Mesodermal cell (in vitro differentiated cells): ENCODE data around the gene PYDC2.
"Not testable (repeated sequence)": the region's sequence is repeated elsewhere in the genome, so short reads cannot be mapped to it uniquely, and the experiment has no call there.

ENCODE experiments used
- H3K27ac ChIP-seq: 2 replicates; pipeline ENCODE4 v1.7.0; 2013; ENCODE audit warnings: mild to moderate bottlenecking, low read depth, low read length, moderate library complexity; ENCODE audit not compliant: severe bottlenecking
- H3K36me3 ChIP-seq: 2 replicates; pipeline ENCODE4 v1.7.1; 2013; ENCODE audit warnings: mild to moderate bottlenecking, low read length, moderate library complexity; ENCODE audit not compliant: control insufficient read depth, insufficient read depth
- H3K4me1 ChIP-seq: one replicate; pipeline ENCODE4 v1.7.1; 2013; ENCODE audit warnings: mild to moderate bottlenecking, low read length; ENCODE audit not compliant: insufficient read depth, control insufficient read depth, poor library complexity, severe bottlenecking
- H3K4me3 ChIP-seq: 2 replicates; pipeline ENCODE4 v1.7.0; 2013; ENCODE audit warnings: low read length, control low read depth, mild to moderate bottlenecking; ENCODE audit not compliant: insufficient read depth, poor library complexity, severe bottlenecking; ENCODE audit errors: extremely low read depth
- H3K9me3 ChIP-seq: 2 replicates; pipeline ENCODE4 v1.7.1; 2013; ENCODE audit warnings: mild to moderate bottlenecking, low read length, moderate library complexity; ENCODE audit not compliant: control insufficient read depth
- WGBS, 2 experiments: methylation state at CpG; one replicate each; pipeline ENCODE4 v1.1.5; 2013; ENCODE audit warnings: missing lambda C conversion rate in 2 of 2; ENCODE audit not compliant: insufficient coverage in 2 of 2; 5-methylcytosine and 5-hydroxymethylcytosine counted together

The PYDC2 gene

DNA sequence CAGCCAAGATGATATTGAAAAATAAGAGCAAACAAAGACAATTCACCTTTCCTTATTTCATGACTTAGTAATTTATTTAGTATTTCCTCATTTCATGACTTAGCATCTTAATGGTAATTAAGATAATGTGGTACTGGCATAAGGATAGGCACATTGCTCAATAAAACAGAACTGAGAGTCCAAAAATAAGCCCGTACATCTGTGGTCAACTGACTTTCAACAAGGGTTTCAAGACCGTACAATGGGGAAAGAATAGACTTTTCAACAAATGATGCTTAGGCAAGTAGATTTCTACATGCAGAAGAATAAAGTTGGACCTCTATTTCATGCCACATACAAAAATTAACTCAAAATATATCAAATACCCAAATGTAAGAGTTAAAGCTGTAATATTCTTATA lies 603 bp upstream of the PYDC2 start:
- Histone ChIP-seq H3K27ac (no peak overlapping the region), H3K36me3 (no peaks in the 10 kb centered on the region), H3K4me1 (no peaks in the 10 kb centered on the region), H3K9me3 (no peaks in the 10 kb centered on the region), H3K4me3 (no peak overlapping the region)
- 80 to 100% methylated on average over 1 to 2 of the region's 2 CpGs for whole genome bisulfite sequencing, 2 experiments

DNA sequence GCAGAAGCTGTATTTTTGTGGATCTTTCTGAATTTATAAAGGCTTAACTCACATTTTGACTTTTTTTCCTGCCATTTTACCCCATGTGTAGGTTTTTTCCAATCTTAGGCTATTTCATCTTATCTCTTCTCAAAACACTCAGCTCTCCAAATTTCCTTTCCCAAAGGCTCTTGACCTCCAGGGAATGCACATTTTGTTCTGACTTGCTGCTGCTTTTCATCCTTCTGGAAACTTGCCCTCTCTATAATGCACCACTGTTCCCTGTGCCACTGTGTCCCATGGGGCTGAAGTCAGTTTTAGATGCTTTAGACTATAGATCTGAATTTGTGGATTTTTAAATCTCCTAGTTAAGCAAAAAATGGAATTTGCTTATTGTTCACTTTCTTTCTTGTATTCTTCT lies 9.1 kb downstream of the PYDC2 start:
- no peak overlapping the region for H3K4me3 ChIP-seq
- H3K4me1 ChIP-seq, result peaks cover 4% of the 10 kb centered on the region
- H3K36me3 ChIP-seq, result no peaks in the 10 kb centered on the region
- peak overlapping the region; percentile 23 for H3K27ac ChIP-seq
- no peaks in the 10 kb centered on the region for H3K9me3 ChIP-seq

DNA sequence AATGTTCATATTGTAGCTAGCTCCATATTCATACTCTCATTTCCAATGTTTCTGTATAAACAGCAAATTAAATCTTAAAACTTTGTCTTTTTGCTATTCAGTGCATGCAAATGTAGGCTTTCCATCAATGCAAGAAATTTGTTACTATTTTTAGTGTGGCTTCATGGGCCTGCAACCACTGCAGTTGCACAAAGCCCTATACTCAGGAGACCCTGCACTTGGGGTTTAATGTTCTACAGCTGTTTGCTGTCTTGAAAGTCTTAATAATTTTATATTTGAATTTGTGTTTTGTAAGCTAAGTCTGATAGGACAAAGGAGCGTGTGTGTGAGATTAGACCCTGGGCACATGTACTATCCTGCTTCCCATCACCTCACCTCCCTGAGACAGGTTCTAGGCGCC lies 9.6 kb downstream of the PYDC2 start:
- Histone ChIP-seq H3K9me3 (no peaks in the 10 kb centered on the region), H3K4me3 (no peak overlapping the region), H3K36me3 (no peaks in the 10 kb centered on the region), H3K27ac (no peak overlapping the region), H3K4me1 (peaks cover 4% of the 10 kb centered on the region)
- 100% methylated on average over 1 of the region's 2 CpGs; no CpG with 5 or more reads in 1 of the 2 experiments for WGBS, 2 experiments

DNA sequence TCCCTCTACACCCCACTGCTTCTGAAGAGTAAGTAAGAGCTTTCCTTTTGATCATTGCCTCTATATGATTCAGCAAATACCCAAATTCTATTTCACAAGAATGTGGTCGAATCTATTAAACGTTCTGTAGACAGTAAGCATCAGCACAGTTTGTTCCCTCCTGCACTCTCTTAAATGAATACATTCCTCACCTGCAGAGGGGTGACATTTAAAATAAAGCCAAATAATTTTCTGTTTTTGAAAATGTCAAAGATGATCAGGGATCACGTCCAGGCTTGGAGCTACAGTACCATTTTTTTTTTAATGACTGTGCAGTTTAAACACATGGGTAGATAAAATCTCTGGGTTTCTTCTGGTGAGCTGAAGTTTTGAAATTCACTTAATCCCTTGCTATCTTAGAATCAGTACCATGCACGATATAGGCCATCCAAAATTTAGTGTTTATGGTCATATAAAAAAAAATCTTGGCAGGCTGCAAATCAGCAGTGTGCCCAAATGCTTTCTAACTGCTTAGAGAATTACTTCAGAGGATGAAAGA lies 12.8 kb downstream of the PYDC2 start:
- Histone ChIP-seq H3K9me3 (no peaks in the 10 kb centered on the region), H3K27ac (no peak overlapping the region), H3K4me3 (no peak overlapping the region), H3K4me1 (peaks cover 4% of the 10 kb centered on the region), H3K36me3 (no peaks in the 10 kb centered on the region)
- 94 to 100% methylated on average over 2 to 3 of the region's 4 CpGs for WGBS, 2 experiments

DNA sequence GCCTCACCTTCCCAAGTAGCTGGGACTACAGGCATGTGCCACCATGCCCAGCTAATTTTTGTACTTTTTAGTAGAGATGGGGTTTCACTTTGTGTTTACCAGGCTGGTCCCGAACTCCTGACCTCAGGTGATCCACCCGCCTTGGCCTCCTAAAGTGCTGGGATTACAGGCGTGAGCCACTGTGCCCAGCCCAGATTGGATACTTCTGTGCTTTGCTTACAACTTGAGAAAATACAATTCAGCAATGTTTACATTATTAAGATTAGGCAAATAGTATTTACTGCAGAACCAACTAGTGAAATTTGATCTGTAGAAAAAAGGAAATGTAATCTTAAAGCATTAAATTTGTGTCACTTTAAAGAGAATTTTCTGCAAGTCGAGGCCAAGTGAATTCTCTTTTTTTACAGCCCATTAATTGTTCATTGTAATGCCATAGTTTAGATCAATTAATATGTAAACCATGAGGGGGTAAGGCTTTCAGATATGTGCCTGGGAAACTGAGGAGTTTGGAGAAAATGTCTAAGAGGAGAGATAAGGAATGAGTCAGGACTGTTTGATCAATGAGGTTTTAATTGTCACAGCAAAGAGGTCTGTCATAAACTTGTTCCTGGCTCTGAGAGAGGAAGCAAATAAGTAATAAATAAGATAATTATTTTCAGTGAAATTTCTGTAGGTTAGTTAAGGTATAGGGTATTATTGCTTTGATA lies 15.3 kb downstream of the PYDC2 start:
- Histone ChIP-seq H3K9me3 (no peaks in the 10 kb centered on the region), H3K27ac (no peak overlapping the region), H3K36me3 (no peaks in the 10 kb centered on the region), H3K4me3 (no peak overlapping the region), H3K4me1 (no peaks in the 10 kb centered on the region)
- no CpG with 5 or more reads among the region's 4 CpGs for WGBS, 2 experiments

DNA sequence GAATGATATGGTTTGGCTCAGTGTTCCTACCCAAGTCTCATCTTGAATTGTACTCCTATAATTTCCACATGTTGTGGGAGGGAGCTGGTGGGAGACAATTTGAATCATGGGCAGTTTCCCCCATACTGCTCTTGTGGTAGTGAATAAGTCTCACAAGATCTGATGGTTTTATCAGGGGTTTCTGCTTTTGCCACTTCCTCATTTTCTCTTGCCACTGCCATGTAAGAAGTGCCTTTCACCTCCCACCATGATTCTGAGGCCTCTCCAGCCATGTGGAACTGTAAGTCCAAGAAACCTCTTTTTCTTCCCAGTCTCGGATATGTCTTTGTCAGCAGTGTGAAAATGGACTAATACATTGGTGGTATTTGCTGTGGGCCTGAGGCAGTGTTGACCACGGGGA lies 23.0 kb downstream of the PYDC2 start:
- H3K27ac ChIP-seq, H3K4me1 ChIP-seq, H3K9me3 ChIP-seq, H3K4me3 ChIP-seq, H3K36me3 ChIP-seq: not testable (repeated sequence)
- 80 to 92% methylated on average over 1 to 2 of the region's 2 CpGs for WGBS, 2 experiments

DNA sequence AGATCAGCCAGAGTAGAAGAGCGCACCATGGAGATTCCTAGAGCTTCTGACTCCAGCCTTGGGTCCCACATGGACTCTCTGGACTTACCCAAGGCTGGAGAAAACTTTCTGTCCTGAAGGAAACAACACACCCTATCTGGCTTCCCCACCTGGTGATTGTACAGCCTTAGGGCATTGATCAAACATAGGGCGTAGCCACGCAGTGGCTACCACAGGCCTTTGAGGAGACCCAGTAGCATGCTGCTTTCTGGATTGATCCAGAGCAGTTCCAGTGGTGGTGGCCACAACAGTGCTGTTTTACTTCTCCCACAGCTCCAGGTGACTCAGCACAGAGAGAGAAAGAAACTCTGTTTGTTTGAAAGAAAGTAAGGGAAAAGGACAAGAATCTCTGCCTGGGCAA lies 23.5 kb downstream of the PYDC2 start:
- Histone ChIP-seq H3K27ac (no peak overlapping the region), H3K4me1 (no peaks in the 10 kb centered on the region), H3K9me3 (no peaks in the 10 kb centered on the region), H3K36me3 (no peaks in the 10 kb centered on the region), H3K4me3 (no peak overlapping the region)
- 96 to 100% methylated on average over 2 to 3 of the region's 3 CpGs for WGBS, 2 experiments

DNA sequence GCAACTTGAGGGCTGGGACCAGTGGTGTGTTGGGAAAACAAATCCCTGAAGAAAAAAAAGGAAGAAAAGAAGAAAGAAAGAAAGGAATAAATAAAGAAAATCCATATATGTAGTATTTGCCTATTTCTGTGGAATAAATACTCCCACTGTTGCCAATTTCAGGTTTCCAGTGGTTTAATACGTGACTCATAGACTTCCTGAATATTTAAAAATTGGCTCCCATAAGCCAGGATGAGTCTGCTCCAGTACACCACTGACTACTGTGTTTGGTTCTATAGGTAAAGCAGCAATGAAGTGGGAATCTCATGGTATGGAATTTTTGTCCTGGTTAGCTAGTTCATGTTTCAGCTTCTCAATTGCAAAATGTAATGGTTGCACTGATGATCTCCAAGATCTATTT lies 31.6 kb downstream of the PYDC2 start:
- Histone ChIP-seq H3K36me3 (no peaks in the 10 kb centered on the region), H3K4me1 (no peaks in the 10 kb centered on the region), H3K27ac (no peak overlapping the region), H3K4me3 (no peak overlapping the region), H3K9me3 (no peaks in the 10 kb centered on the region)
- 100% methylated on average over 1 of the region's 1 CpG; no CpG with 5 or more reads in 1 of the 2 experiments for WGBS, 2 experiments

DNA sequence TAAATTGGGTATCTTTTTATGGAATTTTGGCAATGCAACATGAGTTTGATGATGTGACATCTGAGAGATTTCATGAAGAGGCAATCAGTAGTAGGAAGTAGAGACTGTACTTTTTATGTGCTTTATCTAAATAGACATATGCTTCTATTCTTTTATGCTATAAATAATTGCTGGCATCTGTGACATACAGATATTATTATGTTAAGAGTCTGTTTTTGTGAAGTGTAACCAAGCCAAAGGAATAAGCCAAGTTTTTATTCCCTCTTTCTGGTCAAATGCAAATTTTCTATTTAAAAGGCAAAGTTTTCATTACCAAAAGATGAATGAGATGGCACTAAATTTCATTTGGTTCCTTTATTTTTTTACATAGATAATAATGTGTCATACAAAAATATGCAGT lies 32.4 kb downstream of the PYDC2 start:
- no peaks in the 10 kb centered on the region for H3K9me3 ChIP-seq
- no peak overlapping the region for H3K4me3 ChIP-seq
- no peaks in the 10 kb centered on the region for H3K36me3 ChIP-seq
- H3K4me1 ChIP-seq, result no peaks in the 10 kb centered on the region
- H3K27ac ChIP-seq, result no peak overlapping the region

DNA sequence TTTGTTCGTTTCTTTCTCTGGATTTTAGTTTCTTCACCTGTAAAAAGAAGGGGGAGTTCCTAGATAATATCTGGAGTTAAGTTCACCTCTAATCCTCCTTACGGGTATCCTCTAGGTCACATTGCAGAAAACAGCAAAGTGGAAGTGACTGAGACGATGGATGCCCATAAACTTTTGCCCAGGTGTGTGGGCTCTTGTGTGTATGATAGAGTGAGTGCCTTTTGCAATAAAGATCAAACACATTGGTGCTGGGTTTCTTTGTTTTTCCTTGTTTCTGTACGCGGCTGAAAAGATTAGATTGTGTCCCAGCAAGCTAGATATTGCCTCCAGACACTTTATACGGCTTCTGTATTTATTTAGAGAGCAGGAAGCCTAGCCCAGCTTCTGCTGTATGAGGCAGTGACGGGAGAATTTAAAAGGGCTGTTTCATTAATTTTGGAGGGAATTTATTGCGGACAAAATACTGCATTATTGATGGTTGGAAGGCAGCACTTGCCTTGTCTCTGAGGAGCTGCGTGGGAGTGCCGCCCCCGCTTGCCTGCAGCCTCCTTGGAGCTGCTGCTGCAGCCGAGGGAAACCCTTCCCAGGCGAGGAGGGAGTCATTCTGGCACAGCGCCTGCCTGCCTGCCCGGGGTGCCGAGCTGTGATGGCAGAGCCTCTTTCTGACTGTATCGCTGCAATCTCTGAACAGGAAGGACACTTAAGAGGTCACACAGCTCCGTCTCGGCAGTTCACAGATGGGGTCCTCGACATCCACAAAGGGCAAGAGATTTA lies 38.5 kb downstream of the PYDC2 start:
- no peaks in the 10 kb centered on the region for H3K36me3 ChIP-seq
- no peaks in the 10 kb centered on the region for H3K4me1 ChIP-seq
- no peak overlapping the region for H3K4me3 ChIP-seq
- WGBS, 2 experiments, result 86 to 91% methylated on average over 18 to 19 of the region's 20 CpGs
- no peak overlapping the region for H3K27ac ChIP-seq
- H3K9me3 ChIP-seq, result no peaks in the 10 kb centered on the region

DNA sequence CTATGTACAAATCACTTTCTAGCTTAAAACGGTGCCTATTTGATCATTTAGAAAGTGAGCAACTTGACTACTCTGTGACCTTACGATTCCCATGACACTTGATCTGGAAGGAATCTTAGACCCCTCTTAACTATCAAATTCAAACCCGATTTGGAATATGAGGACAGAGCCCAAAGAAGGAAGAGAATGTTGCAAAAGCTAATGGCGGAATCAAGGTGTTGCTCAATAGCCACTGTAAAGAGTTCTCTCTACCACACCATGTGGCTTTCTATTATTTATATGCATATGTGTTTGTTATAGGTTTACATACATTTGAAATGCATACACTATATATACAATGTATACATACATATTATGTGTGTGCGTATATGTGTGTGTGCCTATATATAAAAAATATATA lies 39.9 kb downstream of the PYDC2 start:
- Histone ChIP-seq H3K4me3 (no peak overlapping the region), H3K36me3 (no peaks in the 10 kb centered on the region), H3K27ac (no peak overlapping the region), H3K9me3 (no peaks in the 10 kb centered on the region), H3K4me1 (no peaks in the 10 kb centered on the region)
- 100% methylated on average over 1 of the region's 5 CpGs; no CpG with 5 or more reads in 1 of the 2 experiments for WGBS, 2 experiments
